ENCODE data around the gene TAS1R2.
"Not testable (repeated sequence)": the region's sequence is repeated elsewhere in the genome, so short reads cannot be mapped to it uniquely, and the experiment has no call there.

Gene TAS1R2

DNA sequence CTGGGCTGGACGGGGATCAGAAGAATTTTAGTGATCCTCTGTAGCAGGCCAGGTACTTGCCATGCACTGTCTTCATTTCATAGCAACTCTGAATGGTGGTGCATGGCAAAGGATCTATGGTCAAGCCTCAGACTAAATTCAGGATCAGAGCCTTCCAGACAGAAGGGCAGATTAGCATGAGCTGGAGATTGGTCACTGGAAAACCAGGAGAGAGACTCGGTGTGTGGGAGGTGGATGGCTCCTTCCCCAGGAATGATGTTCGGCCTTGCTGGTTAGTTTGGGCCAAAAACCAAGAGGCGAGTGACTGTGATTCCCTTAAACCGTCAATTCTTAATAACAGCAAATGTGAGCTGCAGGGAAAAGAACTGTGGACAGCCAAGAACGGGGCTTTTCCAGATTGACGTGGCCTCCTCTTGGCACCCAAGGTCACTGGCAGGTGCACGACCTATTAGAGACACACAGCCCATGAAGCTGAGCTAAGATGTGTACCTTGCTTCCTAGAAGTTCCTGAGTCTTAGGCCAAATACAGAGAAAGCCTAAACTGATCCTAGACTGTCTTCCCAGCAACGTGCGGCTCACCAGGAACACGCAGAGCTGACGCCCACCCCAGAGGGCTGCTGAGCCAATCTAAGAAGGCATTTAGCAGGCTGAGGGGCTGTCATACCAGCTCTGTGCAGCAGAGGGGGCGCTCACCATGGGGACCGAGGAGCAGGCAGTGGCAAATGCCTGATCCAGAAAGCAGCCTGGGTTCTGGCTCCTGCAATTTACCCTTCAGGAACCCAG lies 24.4 kb upstream of the TAS1R2 start:
- DNase-seq: peak; percentile 72

DNA sequence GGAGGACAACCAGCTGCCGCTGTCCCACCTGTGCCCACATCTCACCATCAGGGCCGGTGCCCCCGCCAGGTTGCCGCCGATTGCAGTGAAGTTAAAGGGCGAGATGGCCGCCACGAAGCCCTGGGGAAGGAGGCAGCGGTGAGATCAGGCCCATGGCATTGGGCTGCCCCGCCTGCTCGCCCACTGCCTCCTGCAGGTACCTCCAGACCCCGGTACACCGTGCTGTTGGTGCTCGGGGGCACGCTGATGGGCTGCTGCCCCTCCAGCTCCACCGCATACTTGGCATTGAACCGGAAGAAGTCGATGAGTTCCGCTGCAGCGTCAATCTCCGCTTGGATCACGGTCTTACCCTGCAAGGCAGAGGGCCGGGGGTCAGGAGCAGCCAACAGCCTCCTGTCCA lies 23.6 kb upstream of the TAS1R2 start:
- no peak for DNase-seq

DNA sequence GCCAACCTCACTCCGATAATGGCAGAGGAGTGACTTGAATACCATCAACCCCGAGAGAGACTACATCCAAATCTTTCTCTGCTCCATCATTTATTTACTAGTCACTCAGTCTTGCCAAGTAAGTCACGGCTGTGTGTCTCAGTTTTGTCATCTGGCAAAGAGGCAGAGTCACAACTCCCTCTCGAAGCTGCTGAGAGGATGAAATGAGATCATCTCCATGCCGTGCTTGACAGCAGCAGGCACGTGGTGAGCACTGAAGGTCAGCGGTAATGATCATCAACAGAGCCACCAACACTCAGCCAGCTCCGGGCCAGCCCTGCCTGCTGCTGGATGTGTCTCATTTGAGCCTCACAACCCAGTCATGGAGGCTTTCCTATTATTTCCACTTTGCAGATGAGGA lies 23.0 kb upstream of the TAS1R2 start:
- DNase-seq: no peak

DNA sequence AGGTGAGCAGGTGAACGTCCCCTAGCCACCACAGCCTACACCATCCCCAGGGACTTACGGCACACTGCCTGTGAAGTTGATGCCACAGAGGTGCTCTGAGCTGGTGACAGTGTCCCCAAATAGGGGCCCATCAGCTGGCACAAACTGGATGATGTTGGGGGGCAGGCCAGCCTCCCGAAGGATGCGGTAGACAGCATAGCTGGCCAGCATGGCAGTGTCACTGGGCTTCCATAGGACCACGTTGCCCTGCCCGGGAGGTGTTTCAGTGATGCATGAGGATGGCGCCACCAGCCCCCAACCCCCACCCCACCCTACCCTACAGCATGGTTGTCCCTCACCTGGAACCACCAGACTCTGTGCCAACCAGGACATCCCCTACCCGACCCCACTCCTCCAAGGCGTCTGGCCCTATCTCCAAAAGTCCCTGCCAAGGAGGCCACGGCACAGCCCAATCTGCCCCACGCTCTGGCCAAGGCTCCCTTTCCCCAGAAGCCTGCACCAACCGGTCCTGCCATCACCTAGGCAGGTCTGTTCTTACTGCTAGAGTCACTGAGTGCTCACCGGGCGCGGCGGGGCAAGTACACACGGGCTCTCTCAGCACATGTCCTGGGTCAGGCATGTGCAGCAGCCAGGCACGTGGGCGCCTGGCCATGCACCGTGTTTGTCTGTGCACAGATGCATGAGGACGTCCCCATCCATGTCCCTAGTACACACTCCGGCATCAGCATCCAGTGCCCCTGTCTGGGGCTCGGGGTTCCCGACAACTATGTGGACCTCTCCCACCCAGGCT lies 22.4 kb upstream of the TAS1R2 start:
- DNase-seq: no peak

DNA sequence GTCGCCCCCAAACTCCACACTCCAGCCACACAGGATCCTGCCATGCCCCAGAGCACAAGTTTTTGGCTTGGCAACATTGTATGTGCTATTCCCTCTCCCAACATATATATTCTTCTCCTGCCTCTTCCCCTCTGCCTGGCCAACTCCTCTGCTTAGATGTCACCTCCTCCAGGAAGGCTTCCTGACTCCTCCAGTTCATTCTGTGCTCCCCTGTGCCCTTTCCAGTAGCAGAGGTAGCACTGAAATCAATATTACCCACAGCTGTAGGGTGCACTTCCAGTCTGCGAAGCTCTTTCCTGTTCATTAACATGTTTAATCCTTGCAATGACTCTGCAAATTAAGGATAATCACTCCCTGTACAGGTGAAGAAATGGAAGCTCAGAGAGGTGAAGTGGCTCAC lies 21.7 kb upstream of the TAS1R2 start:
- DNase-seq: no peak

DNA sequence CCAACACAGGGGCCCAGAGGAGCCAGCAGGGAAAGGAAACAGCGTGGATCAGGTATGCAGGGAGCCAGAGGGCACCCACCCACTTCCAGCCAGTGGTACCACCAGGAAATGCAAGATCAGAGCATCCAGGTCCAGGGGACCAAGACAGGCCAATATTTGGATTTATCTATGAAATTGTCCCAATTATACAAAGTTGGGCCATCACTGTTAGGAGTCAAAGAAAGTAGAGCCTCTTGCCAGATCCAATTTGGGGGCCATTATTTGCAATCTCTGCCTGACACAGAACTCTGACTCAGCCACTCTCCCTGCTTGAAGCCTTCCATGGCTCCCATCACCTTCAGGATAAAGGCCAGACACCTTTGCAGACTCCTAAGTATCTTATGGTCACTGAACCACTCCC lies 21.1 kb upstream of the TAS1R2 start:
- DNase-seq: no peak

DNA sequence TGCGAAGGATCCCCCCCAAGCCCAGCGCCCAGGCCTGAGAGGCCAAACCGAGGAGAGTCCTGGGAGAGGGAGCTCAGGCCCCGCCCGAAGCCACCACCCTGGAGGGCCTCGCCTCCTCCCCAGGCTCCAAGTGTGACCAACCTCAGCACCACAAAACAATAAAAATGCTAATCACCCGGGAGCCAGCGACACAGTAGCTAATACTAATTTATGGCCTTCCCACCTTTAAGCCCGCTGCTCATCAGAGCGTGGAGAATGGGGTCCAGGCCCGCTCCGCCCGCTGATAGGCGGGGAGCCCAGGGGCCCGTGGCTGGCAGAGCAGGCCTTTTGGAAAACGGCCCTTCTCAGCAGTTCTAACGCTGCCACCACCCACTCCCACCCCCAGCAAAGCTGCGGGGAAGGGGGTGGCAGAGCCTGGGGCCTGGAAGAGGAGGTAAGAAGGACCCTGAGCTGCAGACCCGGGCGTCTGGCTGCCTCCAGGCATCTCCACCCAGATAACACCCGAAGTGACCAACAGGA lies 20.4 kb upstream of the TAS1R2 start:
- DNase-seq: no peak

DNA sequence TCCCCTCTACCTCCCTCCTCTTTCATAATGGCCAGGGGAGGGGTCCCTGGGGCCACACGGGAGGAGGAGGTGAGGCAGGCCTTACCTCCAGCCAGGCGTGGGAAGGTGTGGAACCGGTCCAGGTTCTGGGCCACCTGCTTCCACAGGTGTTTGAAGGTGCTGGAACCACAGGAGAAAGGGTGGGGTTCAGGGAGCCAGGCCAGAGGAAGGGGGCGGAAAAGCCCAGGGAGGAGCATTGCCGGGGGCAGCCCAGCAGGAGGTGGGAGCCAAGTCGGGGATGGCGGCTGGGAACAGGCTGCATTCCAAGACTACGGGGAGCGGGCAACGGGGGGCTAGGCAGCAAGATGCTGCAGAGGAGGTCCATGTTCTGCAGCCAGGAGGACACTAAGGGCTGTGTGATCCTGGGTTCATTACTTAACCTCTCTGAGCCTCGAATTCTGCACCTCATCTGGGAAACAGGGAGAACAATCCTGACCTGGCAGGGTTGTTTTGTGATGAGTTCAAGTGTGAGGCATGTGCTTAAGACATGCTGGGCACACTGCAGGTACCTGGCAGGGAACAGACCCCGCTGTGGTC lies 19.8 kb upstream of the TAS1R2 start:
- DNase-seq: no peak

DNA sequence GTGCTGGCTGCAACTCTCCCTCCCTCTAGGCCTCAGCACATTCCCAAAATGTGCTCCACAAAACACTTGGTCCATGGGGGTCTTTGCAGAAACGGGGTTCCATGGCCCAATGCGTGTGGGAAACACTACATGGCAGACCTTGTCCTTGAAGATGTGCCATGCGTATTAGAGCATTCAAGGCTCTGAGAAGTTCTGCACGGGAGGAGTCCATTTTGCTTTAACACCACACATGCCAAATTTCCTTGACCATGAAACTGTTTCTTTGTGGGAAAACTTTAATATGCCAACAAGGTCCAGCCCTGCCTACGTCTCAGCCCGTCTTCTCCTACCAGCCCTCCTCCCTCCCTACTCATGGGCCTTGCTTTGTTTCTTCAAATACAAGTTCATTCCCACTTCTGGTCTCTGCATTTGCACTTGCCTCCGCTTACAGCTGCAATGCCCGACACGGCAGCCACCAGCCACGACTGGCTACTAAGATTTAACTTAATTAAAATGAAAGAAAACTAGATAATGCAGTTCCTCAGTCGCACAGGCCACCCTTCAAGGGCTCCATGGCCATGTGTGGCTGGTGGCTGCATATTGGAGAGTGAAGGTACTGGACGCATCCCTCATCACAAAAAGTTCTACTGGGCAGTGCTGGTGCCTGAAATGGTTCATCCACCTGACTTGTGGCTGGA lies 19.2 kb upstream of the TAS1R2 start:
- no peak for DNase-seq

DNA sequence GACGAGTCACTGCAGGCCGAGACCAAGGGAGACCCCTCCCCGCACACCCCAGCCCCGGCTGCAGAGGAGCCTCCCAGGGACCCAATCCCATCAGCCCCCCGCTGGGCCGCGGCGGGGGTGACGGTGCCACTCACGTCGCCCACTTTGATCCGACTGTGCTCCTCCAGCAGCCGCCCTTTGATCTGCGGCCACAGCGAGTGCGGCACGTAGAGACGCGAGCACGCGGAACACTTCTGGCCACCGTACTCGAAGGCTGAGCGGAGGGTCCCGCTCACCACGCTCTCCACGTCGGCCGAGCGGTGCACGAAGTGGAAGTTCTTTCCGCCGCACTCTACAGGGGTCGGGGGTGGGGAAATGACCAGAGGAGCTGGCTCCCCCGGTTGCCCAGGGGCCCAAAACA lies 17.8 kb upstream of the TAS1R2 start:
- no peak for DNase-seq

DNA sequence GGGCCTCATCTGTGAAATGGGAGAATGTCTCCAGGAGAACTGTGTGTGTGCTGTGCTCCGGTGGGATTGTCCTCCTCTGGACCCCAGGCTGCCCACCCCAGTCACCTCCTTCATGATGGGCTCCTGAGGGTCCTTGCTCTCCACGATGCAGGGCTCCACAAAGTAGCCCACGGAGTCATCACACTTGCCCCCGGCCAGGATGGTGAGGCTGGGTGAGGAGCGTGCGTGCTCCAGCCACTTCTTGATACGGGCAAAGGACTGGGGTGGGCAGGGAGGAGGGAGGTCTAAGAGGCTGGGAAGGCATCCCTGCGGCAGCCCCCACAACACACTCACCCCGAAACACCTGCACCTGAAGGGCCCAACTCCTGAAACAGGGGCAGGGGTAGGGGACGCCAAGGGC lies 16.8 kb upstream of the TAS1R2 start:
- no peak for DNase-seq

DNA sequence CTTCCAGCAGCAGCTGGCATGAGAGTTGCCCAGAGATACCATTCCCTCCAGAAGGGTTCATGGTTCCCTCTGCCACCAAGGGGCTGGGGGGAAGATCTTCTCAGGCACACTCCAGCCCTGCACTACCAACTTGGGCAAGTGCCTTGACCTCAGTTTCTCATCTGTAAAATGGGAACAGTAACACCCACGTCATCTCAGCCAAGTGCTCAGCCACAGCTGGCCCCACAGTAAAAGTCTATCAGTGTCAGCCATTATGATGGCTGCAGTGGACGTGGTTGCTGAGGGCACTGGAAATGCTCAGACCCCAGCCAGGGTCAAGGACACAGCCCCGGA lies 16.3 kb upstream of the TAS1R2 start:
- no peak for DNase-seq

DNA sequence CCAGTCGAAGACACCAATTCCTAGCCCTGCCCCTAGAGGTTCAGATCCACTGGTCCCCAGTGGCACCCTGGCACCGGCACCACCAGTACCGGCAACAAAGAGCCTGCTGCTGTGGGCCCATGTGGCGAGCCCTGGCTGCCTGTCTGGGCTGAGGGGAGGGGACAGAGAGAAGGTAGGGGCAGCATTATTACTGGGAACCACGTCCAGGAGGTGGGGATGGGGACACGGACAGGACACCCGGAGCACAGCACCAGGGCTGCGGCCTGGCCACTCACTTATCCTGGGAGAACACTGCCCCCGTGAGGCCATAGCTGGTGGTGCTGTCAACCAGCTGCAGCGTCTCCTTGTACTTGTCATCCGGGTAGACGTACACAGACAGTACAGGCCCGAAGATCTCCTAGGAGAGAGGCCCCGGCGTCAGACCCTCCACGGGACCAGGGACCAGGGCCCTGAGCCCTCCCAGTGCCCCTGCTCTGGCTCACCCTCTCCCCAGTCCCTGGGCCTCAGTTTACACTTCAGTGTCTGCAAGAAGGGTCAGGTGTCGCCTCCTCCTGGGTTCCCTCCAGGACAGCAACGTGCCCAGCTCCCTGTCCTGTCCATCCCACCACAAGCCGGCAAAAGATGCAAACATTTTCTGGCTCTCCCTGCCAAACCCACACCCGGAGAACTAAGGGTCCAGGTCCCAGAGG lies 15.8 kb upstream of the TAS1R2 start:
- DNase-seq: peak; percentile 67

DNA sequence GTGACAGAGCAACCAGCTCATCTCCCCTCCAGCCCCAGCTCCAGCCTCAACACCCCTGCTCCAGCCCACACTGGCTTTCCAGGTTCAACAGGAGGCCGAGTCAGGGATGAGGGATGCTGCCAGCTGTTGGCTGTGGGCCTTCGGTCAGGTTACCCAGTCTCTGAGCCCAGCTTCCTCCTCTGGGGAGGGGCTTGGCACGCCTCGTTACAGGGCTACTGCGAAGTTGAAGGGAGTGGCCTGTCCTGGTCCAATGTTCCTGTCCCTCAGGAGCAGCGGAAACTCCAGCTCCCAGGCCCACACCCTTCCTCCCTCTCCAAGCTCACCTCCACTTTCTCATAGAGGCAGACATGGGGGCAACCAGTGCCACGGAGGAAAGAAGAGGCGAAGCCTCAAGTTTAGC lies 15.1 kb upstream of the TAS1R2 start:
- no peak for DNase-seq

DNA sequence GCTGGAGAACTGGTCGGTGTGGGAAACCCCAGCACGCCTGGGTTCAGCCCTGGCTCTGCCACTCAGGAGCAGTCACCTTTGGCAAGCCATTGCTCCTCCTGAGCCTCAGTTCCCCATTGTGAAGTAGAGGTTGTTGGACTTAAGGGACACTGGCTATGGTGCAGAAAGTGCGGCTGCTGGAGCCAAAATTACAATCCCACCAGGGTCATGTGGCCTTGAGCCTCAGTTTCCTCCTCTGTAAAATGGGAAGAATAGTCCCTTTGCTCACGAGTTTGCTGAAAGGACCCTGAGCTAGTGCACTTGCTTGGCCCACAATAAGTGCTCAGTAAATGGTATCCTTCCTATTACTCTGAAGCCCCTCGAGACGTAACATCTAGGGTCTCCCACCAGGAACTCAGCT lies 14.6 kb upstream of the TAS1R2 start:
- no peak for DNase-seq

DNA sequence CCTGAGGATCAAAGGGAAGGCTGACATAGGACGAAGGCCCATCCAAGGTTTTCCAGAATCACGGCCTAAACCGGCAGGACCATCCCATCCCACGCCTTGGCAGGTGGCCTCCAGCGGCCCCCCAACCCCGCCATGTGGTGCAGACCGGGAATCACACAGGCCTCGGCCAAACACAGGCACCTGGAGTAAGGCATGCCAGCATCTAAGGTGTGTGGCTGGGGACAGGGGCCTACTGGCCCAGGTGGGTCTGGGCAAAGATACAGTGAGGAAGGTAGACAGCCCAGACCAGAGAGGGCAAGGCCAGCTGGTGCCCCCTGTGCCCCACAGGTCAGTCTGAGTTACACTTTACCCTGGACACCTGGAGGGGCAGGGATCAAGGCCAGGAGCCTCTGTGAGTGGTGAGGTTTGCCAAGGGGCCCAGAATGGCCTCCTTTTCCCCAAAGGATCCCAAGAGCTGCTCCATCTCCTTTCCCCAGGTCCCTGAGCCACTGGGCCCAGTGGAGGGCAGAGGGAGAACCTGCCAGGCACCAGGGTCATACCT lies 12.7 kb upstream of the TAS1R2 start:
- DNase-seq: no peak

DNA sequence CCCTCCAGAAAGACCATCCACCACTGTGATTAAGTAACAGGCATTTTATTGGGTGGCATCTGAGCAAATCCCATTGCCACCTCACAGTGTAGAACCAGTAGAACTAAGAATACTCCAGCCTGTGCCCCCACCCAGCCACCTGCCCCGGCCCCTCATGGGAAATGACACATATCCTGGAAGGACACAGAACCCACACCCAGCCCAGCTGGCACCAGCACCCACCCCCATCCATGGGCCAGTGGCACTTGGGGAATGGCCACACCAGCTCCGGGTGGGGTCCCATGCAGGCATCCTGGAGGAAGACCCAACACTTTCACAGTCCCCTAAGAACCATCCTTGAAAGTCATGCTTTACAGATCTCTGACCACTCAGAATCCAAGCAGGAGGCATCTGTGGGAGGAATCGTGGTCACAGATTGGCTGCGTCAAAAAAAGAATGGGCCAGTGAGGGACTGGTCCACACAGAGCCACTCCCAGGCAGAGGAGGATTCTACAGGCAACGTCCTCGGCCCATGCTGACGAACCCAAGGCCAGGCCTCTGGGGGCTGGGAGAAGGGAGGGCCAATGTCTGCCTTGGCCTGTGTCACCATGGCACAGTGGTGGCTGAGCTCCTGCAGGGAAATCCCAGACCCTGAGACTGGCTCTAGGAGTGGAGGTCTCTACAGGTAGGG lies 12.1 kb upstream of the TAS1R2 start:
- no peak for DNase-seq

DNA sequence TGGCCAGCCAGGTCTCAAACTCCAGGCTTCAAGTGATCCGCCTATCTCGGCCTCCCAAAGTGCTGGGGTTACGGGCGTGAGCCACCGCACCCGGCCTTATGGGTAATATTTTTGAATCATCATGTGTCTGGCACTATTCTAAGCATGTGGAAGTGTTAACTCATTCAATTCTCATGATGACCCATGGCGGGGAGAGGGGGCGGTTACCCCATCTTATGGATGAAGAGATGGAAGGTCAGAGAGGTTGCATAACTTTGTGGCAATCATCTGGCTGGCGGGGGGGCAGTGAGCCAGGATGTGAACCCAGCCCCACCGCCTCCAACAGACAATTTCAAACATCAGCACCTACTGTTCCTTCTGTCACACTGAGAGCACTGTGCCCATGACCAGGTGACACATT lies 11.5 kb upstream of the TAS1R2 start:
- DNase-seq: no peak

DNA sequence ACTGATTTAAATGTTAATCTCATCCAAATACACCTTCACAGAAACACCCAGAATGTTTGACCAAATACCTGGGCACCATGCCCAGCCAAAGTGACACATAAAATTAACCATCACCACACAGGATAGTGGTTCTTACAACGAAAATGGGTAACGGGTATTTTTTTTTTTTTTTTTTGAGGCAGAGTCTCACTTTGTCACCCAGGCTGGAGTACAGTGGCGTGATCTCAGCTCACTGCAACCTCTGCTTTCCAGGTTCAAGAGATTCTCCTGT lies 11.1 kb upstream of the TAS1R2 start:
- DNase-seq: not testable (repeated sequence)

DNA sequence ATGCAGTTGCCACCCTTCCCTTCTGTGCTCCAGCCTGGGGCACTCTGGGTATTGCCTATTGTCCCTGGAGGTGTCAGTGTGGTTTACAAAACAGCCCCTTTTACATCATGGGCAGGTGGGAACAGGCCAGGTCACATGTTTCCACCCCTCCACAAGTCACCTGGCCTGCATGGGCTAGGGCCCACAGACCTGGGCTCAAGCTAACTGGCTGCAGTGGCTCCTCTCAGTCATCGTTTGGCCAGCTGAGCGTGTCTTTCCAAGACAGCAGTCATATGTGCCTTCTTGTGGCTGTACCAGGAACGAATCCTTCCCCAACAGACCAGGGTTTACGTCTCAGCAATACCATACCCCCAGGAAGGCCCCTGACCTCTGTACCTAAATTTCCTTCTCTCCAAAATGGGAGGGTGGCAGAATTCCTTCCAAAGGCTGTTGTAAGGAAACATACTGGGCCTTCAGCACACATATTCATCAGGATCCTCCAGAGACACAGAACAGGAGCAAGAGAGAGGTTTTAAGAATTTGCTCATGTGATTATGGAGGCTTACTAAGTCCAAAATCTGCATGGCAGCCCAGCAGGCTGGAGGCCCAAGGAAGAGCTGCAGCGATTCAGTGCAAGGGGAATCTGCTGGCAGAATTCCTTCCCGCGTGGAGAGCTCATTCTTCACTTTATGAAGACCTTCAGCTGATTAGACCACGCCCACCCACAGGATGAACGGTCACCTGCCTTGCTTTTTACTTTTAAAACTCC lies 10.6 kb upstream of the TAS1R2 start:
- no peak for DNase-seq

DNA sequence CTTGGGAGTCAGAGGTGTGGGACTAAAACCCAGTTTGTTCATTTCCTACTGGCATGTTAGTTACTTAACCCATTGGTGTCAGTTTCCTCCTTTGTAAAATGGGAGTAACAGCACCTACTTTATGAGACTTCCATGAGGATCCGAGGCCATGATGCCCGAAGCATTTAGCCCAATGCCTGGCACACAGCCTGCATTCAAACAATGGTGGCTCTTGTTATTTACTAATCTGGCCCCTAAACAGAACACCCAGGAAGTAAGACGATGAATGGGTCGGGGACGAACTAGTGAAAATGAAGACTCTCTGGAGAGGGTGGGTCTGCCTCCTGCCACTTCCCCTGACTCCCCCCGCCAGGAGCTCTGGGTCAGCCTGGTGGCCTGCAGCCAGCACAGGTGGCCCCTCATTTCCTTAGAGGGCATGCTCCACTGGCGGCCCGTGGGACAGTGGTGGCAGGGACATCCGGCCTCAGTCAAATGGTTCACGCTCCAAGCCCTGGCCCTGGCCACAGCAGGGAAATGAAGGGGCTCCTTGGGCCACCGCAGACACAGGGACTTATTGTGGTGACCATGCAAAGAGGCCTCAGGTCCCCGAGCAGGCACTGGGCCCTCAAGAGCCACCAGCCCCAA lies 9.5 kb upstream of the TAS1R2 start:
- no peak for DNase-seq
